ENCODE data around the gene TECTA. TPM values are rescaled to one million over a fixed set of nuclear protein-coding genes. Genes with fewer than 3 reads are reported as not detected.

TECTA gene
- total RNA-seq, 2 experiments from 2014 or later, result 0.25 TPM

GRCh38 chr11:121188776-121189175 lies 87.7 kb downstream of the TECTA start:
- H3K27me3 Mint-ChIP-seq, result peaks cover 17% of the 10 kb centered on the region
- ChIA-PET POLR2A (no interaction called here), CTCF (no interaction called here)
- no peak overlapping the region for H3K27ac Mint-ChIP-seq
- no peaks in the 10 kb centered on the region for H3K36me3 Mint-ChIP-seq (ENCODE audit: low read depth)
- DNase-seq, result no peak
- H3K4me3 Mint-ChIP-seq, result no peak overlapping the region
- H3K4me1 Mint-ChIP-seq, result no peaks in the 10 kb centered on the region
- H3K9me3 Mint-ChIP-seq, result no peaks in the 10 kb centered on the region

GRCh38 chr11:121191818-121192217 lies 90.8 kb downstream of the TECTA start:
- POLR2A ChIA-PET, result no interaction called here
- peaks cover 11% of the 10 kb centered on the region for H3K27me3 Mint-ChIP-seq

GRCh38 chr11:121194731-121195596 lies 93.9 kb downstream of the TECTA start:
- H3K4me3 Mint-ChIP-seq, result no peak overlapping the region
- POLR2A ChIA-PET, result no interaction called here
- no peaks in the 10 kb centered on the region for H3K9me3 Mint-ChIP-seq
- peak; percentile 80 for DNase-seq
- H3K27ac Mint-ChIP-seq, result no peak overlapping the region
- peaks cover 2% of the 10 kb centered on the region for H3K4me1 Mint-ChIP-seq
- H3K27me3 Mint-ChIP-seq, result peaks cover 9% of the 10 kb centered on the region
- CTCF ChIA-PET, result interaction anchor here (0.7 to 1.5 kb wide), 7 partner anchors 12 to 514 kb away, joined by 3 to 5 read pairs (median 3); no protein-coding TSS in a partner anchor
- H3K36me3 Mint-ChIP-seq (ENCODE audit: low read depth), result no peaks in the 10 kb centered on the region

More at GRCh38 chr11:121191818-121192217, 90.8 kb downstream of the TECTA start:
- Mint-ChIP-seq H3K4me3 (no peak overlapping the region), H3K9me3 (no peaks in the 10 kb centered on the region), H3K4me1 (no peaks in the 10 kb centered on the region), H3K27ac (no peak overlapping the region), H3K36me3 (ENCODE audit: low read depth) (no peaks in the 10 kb centered on the region)
- CTCF ChIA-PET, result interaction anchor here (0.6 kb wide), 1 partner anchor 700 kb away, joined by 3 read pairs; no protein-coding TSS in a partner anchor
- no peak for DNase-seq

GRCh38 chr11:121198491-121198890 lies 97.4 kb downstream of the TECTA start:
- ChIA-PET POLR2A (no interaction called here), CTCF (no interaction called here)
- H3K36me3 Mint-ChIP-seq (ENCODE audit: low read depth), result no peaks in the 10 kb centered on the region
- H3K4me1 Mint-ChIP-seq, result peaks cover 2% of the 10 kb centered on the region
- H3K27me3 Mint-ChIP-seq, result peaks cover 11% of the 10 kb centered on the region
- H3K4me3 Mint-ChIP-seq, result no peak overlapping the region
- no peak overlapping the region for H3K27ac Mint-ChIP-seq
- no peaks in the 10 kb centered on the region for H3K9me3 Mint-ChIP-seq
- DNase-seq, result no peak

GRCh38 chr11:121199516-121199915 lies 98.5 kb downstream of the TECTA start:
- peaks cover 18% of the 10 kb centered on the region for H3K27me3 Mint-ChIP-seq
- ChIA-PET CTCF (no interaction called here), POLR2A (no interaction called here)
- H3K4me1 Mint-ChIP-seq, result peaks cover 2% of the 10 kb centered on the region
- no peaks in the 10 kb centered on the region for H3K9me3 Mint-ChIP-seq
- no peak overlapping the region for H3K27ac Mint-ChIP-seq
- no peaks in the 10 kb centered on the region for H3K36me3 Mint-ChIP-seq (ENCODE audit: low read depth)
- no peak for DNase-seq
- no peak overlapping the region for H3K4me3 Mint-ChIP-seq

- Mint-ChIP-seq H3K27me3 (peaks cover 33% of the 10 kb centered on the region), H3K27ac (no peak overlapping the region), H3K4me3 (no peak overlapping the region), H3K36me3 (ENCODE audit: low read depth) (no peaks in the 10 kb centered on the region), H3K4me1 (no peaks in the 10 kb centered on the region), H3K9me3 (no peaks in the 10 kb centered on the region)
- no peak for DNase-seq
- ChIA-PET POLR2A (no interaction called here), CTCF (no interaction called here)
Observed at GRCh38 chr11:121206810-121207209, 105.8 kb downstream of the TECTA start.

- POLR2A ChIA-PET, result no interaction called here
- CTCF ChIA-PET, result interaction anchor here (0.9 kb wide), 1 partner anchor 239 kb away, joined by 3 read pairs; no protein-coding TSS in a partner anchor
Observed at GRCh38 chr11:121207485-121208115, 106.6 kb downstream of the TECTA start.

GRCh38 chr11:121210445-121211080 lies 109.5 kb downstream of the TECTA start:
- Mint-ChIP-seq H3K4me1 (no peaks in the 10 kb centered on the region), H3K27me3 (peaks cover 44% of the 10 kb centered on the region), H3K36me3 (ENCODE audit: low read depth) (no peaks in the 10 kb centered on the region), H3K27ac (no peak overlapping the region), H3K4me3 (no peak overlapping the region), H3K9me3 (no peaks in the 10 kb centered on the region)
- ChIA-PET CTCF (no interaction called here), POLR2A (no interaction called here)
- DNase-seq, result no peak

More at GRCh38 chr11:121207485-121208115, 106.6 kb downstream of the TECTA start:
- H3K27me3 Mint-ChIP-seq, result peaks cover 39% of the 10 kb centered on the region
- no peaks in the 10 kb centered on the region for H3K9me3 Mint-ChIP-seq
- H3K27ac Mint-ChIP-seq, result no peak overlapping the region
- no peak overlapping the region for H3K4me3 Mint-ChIP-seq
- H3K36me3 Mint-ChIP-seq (ENCODE audit: low read depth), result no peaks in the 10 kb centered on the region
- DNase-seq, result no peak
- H3K4me1 Mint-ChIP-seq, result no peaks in the 10 kb centered on the region

- Mint-ChIP-seq H3K4me3 (no peak overlapping the region), H3K36me3 (ENCODE audit: low read depth) (no peaks in the 10 kb centered on the region), H3K27ac (no peak overlapping the region), H3K4me1 (no peaks in the 10 kb centered on the region), H3K9me3 (no peaks in the 10 kb centered on the region), H3K27me3 (peaks cover 43% of the 10 kb centered on the region)
- no peak for DNase-seq
- POLR2A ChIA-PET, result no interaction called here
- CTCF ChIA-PET, result no interaction called here
Observed at GRCh38 chr11:121211626-121212025, 110.6 kb downstream of the TECTA start.

- ChIA-PET CTCF (interaction anchor here (0.5 kb wide), 1 partner anchor 1221 kb away, joined by 3 read pairs; no protein-coding TSS in a partner anchor), POLR2A (no interaction called here)
- no peaks in the 10 kb centered on the region for H3K9me3 Mint-ChIP-seq
Observed at GRCh38 chr11:121212536-121213361, 111.7 kb downstream of the TECTA start.

GRCh38 chr11:121213362-121213893 lies 112.4 kb downstream of the TECTA start:
- peaks cover 46% of the 10 kb centered on the region for H3K27me3 Mint-ChIP-seq
- no peaks in the 10 kb centered on the region for H3K36me3 Mint-ChIP-seq (ENCODE audit: low read depth)
- no peaks in the 10 kb centered on the region for H3K4me1 Mint-ChIP-seq
- H3K9me3 Mint-ChIP-seq, result no peaks in the 10 kb centered on the region
- ChIA-PET CTCF (no interaction called here), POLR2A (no interaction called here)
- H3K4me3 Mint-ChIP-seq, result no peak overlapping the region
- no peak overlapping the region for H3K27ac Mint-ChIP-seq
- DNase-seq, result no peak

More at GRCh38 chr11:121212536-121213361, 111.7 kb downstream of the TECTA start:
- DNase-seq, result no peak
- peaks cover 45% of the 10 kb centered on the region for H3K27me3 Mint-ChIP-seq
- H3K4me3 Mint-ChIP-seq, result no peak overlapping the region
- no peak overlapping the region for H3K27ac Mint-ChIP-seq
- H3K4me1 Mint-ChIP-seq, result no peaks in the 10 kb centered on the region
- H3K36me3 Mint-ChIP-seq (ENCODE audit: low read depth), result no peaks in the 10 kb centered on the region

- CTCF ChIA-PET, result no interaction called here
- H3K27me3 Mint-ChIP-seq, result peaks cover 48% of the 10 kb centered on the region
- no peak overlapping the region for H3K27ac Mint-ChIP-seq
- no peaks in the 10 kb centered on the region for H3K36me3 Mint-ChIP-seq (ENCODE audit: low read depth)
- H3K9me3 Mint-ChIP-seq, result no peaks in the 10 kb centered on the region
- POLR2A ChIA-PET, result no interaction called here
- H3K4me3 Mint-ChIP-seq, result no peak overlapping the region
- no peak for DNase-seq
- H3K4me1 Mint-ChIP-seq, result no peaks in the 10 kb centered on the region
Observed at GRCh38 chr11:121214861-121215260, 113.8 kb downstream of the TECTA start.
